ENCODE data around the gene GRAP2. TPM values are rescaled to one million over a fixed set of nuclear protein-coding genes. Genes with fewer than 3 reads are reported as not detected.

The GRAP2 gene
- total RNA-seq, 1 donor from 2014 or later: not detected

- no peak overlapping the region for H3K4me3 ChIP-seq (ENCODE audit: low read depth, low read length)
- DNase-seq (ENCODE audit: low read depth): no peak
- no peak for TF ChIP-seq CTCF (conservative IDR thresholded peaks at IDR 0.05; ENCODE audit: low read depth, low read length)
These were observed 107.2 kb downstream of the GRAP2 start for GRCh38 chr22:40007853-40008710.

GRCh38 chr22:40008726-40009291 lies 107.9 kb downstream of the GRAP2 start:
- no peak overlapping the region for H3K4me3 ChIP-seq (ENCODE audit: low read depth, low read length)
- TF ChIP-seq CTCF (conservative IDR thresholded peaks at IDR 0.05; ENCODE audit: low read depth, low read length): no peak
- no peak for DNase-seq (ENCODE audit: low read depth)

- DNase-seq (ENCODE audit: low read depth): no peak
- TF ChIP-seq CTCF (conservative IDR thresholded peaks at IDR 0.05; ENCODE audit: low read depth, low read length): no peak
- no peak overlapping the region for H3K4me3 ChIP-seq (ENCODE audit: low read depth, low read length)
These were observed 108.4 kb downstream of the GRAP2 start for GRCh38 chr22:40009292-40009774.

- no peak for DNase-seq (ENCODE audit: low read depth)
These were observed 109.2 kb downstream of the GRAP2 start for GRCh38 chr22:40009951-40010671.

GRCh38 chr22:40010746-40011145 lies 109.9 kb downstream of the GRAP2 start:
- no peak for DNase-seq (ENCODE audit: low read depth)
- H3K4me3 ChIP-seq (ENCODE audit: low read depth, low read length): no peak overlapping the region
- no peak for TF ChIP-seq CTCF (conservative IDR thresholded peaks at IDR 0.05; ENCODE audit: low read depth, low read length)

More at GRCh38 chr22:40009951-40010671, 109.2 kb downstream of the GRAP2 start:
- no peak overlapping the region for H3K4me3 ChIP-seq (ENCODE audit: low read depth, low read length)
- TF ChIP-seq CTCF (conservative IDR thresholded peaks at IDR 0.05; ENCODE audit: low read depth, low read length): no peak

GRCh38 chr22:40014667-40015248 lies 113.9 kb downstream of the GRAP2 start:
- DNase-seq (ENCODE audit: low read depth): no peak
- TF ChIP-seq CTCF (conservative IDR thresholded peaks at IDR 0.05; ENCODE audit: low read depth, low read length): no peak
- H3K4me3 ChIP-seq (ENCODE audit: low read depth, low read length): no peak overlapping the region
